A549 (cell line): ENCODE data around the gene RFX3. TPM values are rescaled to one million over a fixed set of nuclear protein-coding genes. Genes with fewer than 3 reads are reported as not detected.
A peak's percentile ranks its signal among the peaks of the same experiment; 100 is the strongest.

ENCODE experiments used
- ATAC-seq, 2 experiments: fragments of 200-7000 bp in 1 of 2; fragments of >200 bp in 1 of 2; cut with Nextera tagmentation in 1 of 2; cut with Tn5 transposase in 1 of 2; 3 replicates each; pipeline versions ENCODE4 v1.8.0 to v1.9.1; 2018 to 2020; ENCODE audit warnings: mild to moderate bottlenecking in 1 of 2, moderate library complexity in 1 of 2
- CTCF ChIA-PET: fragments of 300-600 bp; sonication (Branson Sonifier 250); formaldehyde crosslinking; extraction: SDS; loops from one replicate; lab custom pipeline; 2021; ENCODE audit warnings: antibody characterized with exemption, inconsistent platforms; lab: Yijun Ruan, JAX
- POLR2A ChIA-PET: fragments of 350-600 bp; formaldehyde crosslinking; extraction: SDS; loops from one replicate; lab custom pipeline; 2021; ENCODE audit warnings: antibody characterized with exemption, inconsistent platforms; lab: Yijun Ruan, JAX
- DNase-seq, 2 experiments: peaks; one replicate each; pipeline versions ENCODE4 v3.0.0 to v3.0.0-alpha.2; 2011 to 2016; ENCODE audit warnings: low read depth in 1 of 2, low spot score in 1 of 2
- FAIRE-seq: peaks from 2 replicates; lab custom pipeline; 2011; peaks lifted over from hg19 to GRCh38; lab: Jason Lieb, UNC
- H3K27ac ChIP-seq, 2 experiments: fragments of >200 bp; sonication (Bioruptor Twin); formaldehyde crosslinking; 3 replicates each; pipeline ENCODE4 v1.5.1; 2016 to 2017
- H3K4me1 ChIP-seq: fragments of >200 bp; sonication (Bioruptor Twin); formaldehyde crosslinking; 3 replicates; pipeline ENCODE4 v1.6.1; 2016
- H3K4me2 ChIP-seq: fragments of >200 bp; sonication (Bioruptor Twin); formaldehyde crosslinking; 3 replicates; pipeline ENCODE4 v1.6.1; 2016
- H3K4me3 ChIP-seq: fragments of >200 bp; sonication (Bioruptor Twin); formaldehyde crosslinking; 3 replicates; pipeline ENCODE4 v1.5.1; 2016
- H3K9me3 ChIP-seq: fragments of >200 bp; sonication (Bioruptor Twin); formaldehyde crosslinking; 3 replicates; pipeline ENCODE4 v1.6.1; 2016
- BCL3 ChIP-seq: fragments of >200 bp; sonication (Bioruptor Twin); formaldehyde crosslinking; IDR thresholded peaks from 3 replicates; pipeline ENCODE4 v1.6.1; 2016
- BHLHE40 ChIP-seq: IDR thresholded peaks from 2 replicates; pipeline ENCODE4 v1.6.1; 2012; ENCODE audit warnings: low read depth, low read length, inconsistent platforms
- CBX2 ChIP-seq: fragments of 200-600 bp; sonication (generic); IDR thresholded peaks from 2 replicates; pipeline ENCODE4 v1.6.1; 2016; ENCODE audit warnings: low read depth, mild to moderate bottlenecking, borderline replicate concordance
- CEBPB ChIP-seq, 2 experiments: fragments of >200 bp in 1 of 2; sonication (Bioruptor Twin) in 1 of 2; formaldehyde crosslinking in 1 of 2; IDR thresholded peaks; 2 replicates each; pipeline ENCODE4 v1.6.1; 2012 to 2016
- CTCF ChIP-seq: fragments of >200 bp; sonication (Bioruptor Twin); formaldehyde crosslinking; IDR thresholded peaks from 3 replicates; pipeline ENCODE4 v1.5.1; 2016
- EHMT2 ChIP-seq: fragments of 200-600 bp; sonication (generic); IDR thresholded peaks from 2 replicates; pipeline ENCODE4 v1.6.1; 2016; ENCODE audit warnings: antibody characterized with exemption, low read depth, mild to moderate bottlenecking, moderate library complexity
- EP300 ChIP-seq, 2 experiments: fragments of >200 bp; sonication (Bioruptor Twin); formaldehyde crosslinking; IDR thresholded peaks; 2 replicates in 1 of 2; 3 replicates in 1 of 2; pipeline ENCODE4 v1.6.1; 2016 to 2017
- ESRRA ChIP-seq: fragments of 150-350 bp; IDR thresholded peaks from 2 replicates; pipeline ENCODE4 v1.6.1; 2014; ENCODE audit warnings: mild to moderate bottlenecking, low read length, borderline replicate concordance
- FOSL2 ChIP-seq, 2 experiments: fragments of 450-650 bp in 1 of 2; fragments of >200 bp in 1 of 2; sonication (Bioruptor Twin) in 1 of 2; formaldehyde crosslinking; IDR thresholded peaks; 2 replicates each; pipeline versions ENCODE4 v1.5.0 to v1.6.1; 2016 to 2020; ENCODE audit warnings: mild to moderate bottlenecking in 1 of 2, moderate library complexity in 1 of 2
- FOXS1 ChIP-seq: fragments of 250-450 bp; sonication (Bioruptor Pico); IDR thresholded peaks from 2 replicates; pipeline ENCODE4 v1.5.0; 2020; ENCODE audit warnings: mild to moderate bottlenecking, moderate library complexity
- GATA3 ChIP-seq: IDR thresholded peaks from 2 replicates; pipeline ENCODE4 v1.6.1; 2012; ENCODE audit warnings: borderline replicate concordance
- HES2 ChIP-seq: fragments of >200 bp; sonication (Bioruptor Twin); formaldehyde crosslinking; IDR thresholded peaks from 2 replicates; pipeline ENCODE4 v1.6.1; 2016
- HEYL ChIP-seq: fragments of 250-450 bp; sonication (Bioruptor Pico); IDR thresholded peaks from 2 replicates; pipeline ENCODE4 v1.8.0; 2021; ENCODE audit warnings: mild to moderate bottlenecking, moderate library complexity
- HOXB13 ChIP-seq: fragments of 250-450 bp; sonication (Bioruptor Pico); IDR thresholded peaks from 2 replicates; pipeline ENCODE4 v1.5.0; 2020; ENCODE audit warnings: low read depth, mild to moderate bottlenecking, moderate library complexity
- HOXB5 ChIP-seq: fragments of 250-450 bp; sonication (Bioruptor Pico); IDR thresholded peaks from 2 replicates; pipeline ENCODE4 v1.5.0; 2020; ENCODE audit warnings: mild to moderate bottlenecking, moderate library complexity
- MAFK ChIP-seq: fragments of 450-650 bp; IDR thresholded peaks from 2 replicates; pipeline ENCODE4 v1.6.1; 2014; ENCODE audit not compliant: partially characterized antibody
- MAZ ChIP-seq: fragments of 150-350 bp; IDR thresholded peaks from 2 replicates; pipeline ENCODE4 v1.6.1; 2014; ENCODE audit warnings: antibody characterized with exemption, low read depth, low read length, borderline replicate concordance
- NR3C1 ChIP-seq: fragments of >200 bp; sonication (Bioruptor Twin); formaldehyde crosslinking; IDR thresholded peaks from 3 replicates; pipeline ENCODE4 v1.6.1; 2017
- RAD21 ChIP-seq, 2 experiments: fragments of >200 bp in 1 of 2; sonication (Bioruptor Twin) in 1 of 2; formaldehyde crosslinking in 1 of 2; IDR thresholded peaks in 1 of 2; conservative IDR thresholded peaks in 1 of 2; 2 replicates in 1 of 2; 3 replicates in 1 of 2; pipeline ENCODE4 v1.6.1; 2012 to 2018; ENCODE audit warnings: inconsistent platforms in 1 of 2
- RCOR1 ChIP-seq: fragments of 150-350 bp; IDR thresholded peaks from 2 replicates; pipeline ENCODE4 v1.6.1; 2014; ENCODE audit warnings: antibody characterized with exemption, low read length, low read depth
- RFX5 ChIP-seq: fragments of 450-650 bp; IDR thresholded peaks from 2 replicates; pipeline ENCODE4 v1.7.1; 2014; ENCODE audit warnings: antibody characterized with exemption, mild to moderate bottlenecking, moderate library complexity
- SMC3 ChIP-seq: fragments of >200 bp; sonication (Bioruptor Twin); formaldehyde crosslinking; IDR thresholded peaks from 3 replicates; pipeline ENCODE4 v1.6.1; 2018; ENCODE audit warnings: inconsistent platforms
- SREBF2 ChIP-seq: fragments of 450-650 bp; IDR thresholded peaks from 2 replicates; pipeline ENCODE4 v1.6.1; 2014; ENCODE audit warnings: mild to moderate bottlenecking, moderate library complexity
- USF2 ChIP-seq: fragments of 450-650 bp; IDR thresholded peaks from 2 replicates; pipeline ENCODE4 v1.6.1; 2014; ENCODE audit warnings: antibody characterized with exemption
- ZC3H11A ChIP-seq: fragments of 450-650 bp; IDR thresholded peaks from 2 replicates; pipeline ENCODE4 v1.6.1; 2014; ENCODE audit warnings: antibody characterized with exemption, mild to moderate bottlenecking
- ZFP36 ChIP-seq: fragments of 450-650 bp; IDR thresholded peaks from 2 replicates; pipeline ENCODE4 v1.6.1; 2014; ENCODE audit warnings: borderline replicate concordance; ENCODE audit not compliant: partially characterized antibody
- WGBS: methylation state at CpG from one replicate; pipeline ENCODE4 v1.1.6; 2017; ENCODE audit errors: missing lambda C conversion rate; 5-methylcytosine and 5-hydroxymethylcytosine counted together
- polyA plus RNA-seq, 4 experiments: library from polyadenylated mRNA; depleted of rRNA in 3 of 4; stranded (reverse); fragments of >200 nt; fragmentation: RNase III in 1 of 4; extraction: RNeasy Plus Mini Kit Qiagen cat#74134 plus additional on column Dnase treatment in 1 of 4; gene quantifications; 2 replicates in 3 of 4; 3 replicates in 1 of 4; pipeline ENCODE4 v1.2.3, GENCODE V29; 2011 to 2017

Gene RFX3
- polyA plus RNA-seq, 2 of the 4 experiments (the other 2 are of a cell fraction): 1.3 to 7.9 TPM

GRCh38 chr9:3361689-3362392, 164.0 kb downstream of the RFX3 start:
- TF ChIP-seq EHMT2 (no peak), FOXS1 (CRISPR knock-in tag) (no peak), HOXB5 (CRISPR knock-in tag) (no peak), RCOR1 (no peak), GATA3 (no peak), CEBPB (IDR thresholded peaks at IDR 0.05) (no peak), ZC3H11A (no peak), BHLHE40 (no peak)
- TF ChIP-seq, all 56 proteins: peak for 0
- no peak for DNase-seq
- Histone ChIP-seq H3K4me2 (no peak overlapping the region), H3K9me3 (no peaks in the 10 kb centered on the region), H3K27ac (no peak overlapping the region), H3K4me3 (no peak overlapping the region), H3K4me1 (peaks cover 12% of the 10 kb centered on the region)
- ATAC-seq: no peak
- POLR2A ChIA-PET: no interaction called here
- 91% methylated on average over 2 of the region's 2 CpGs for WGBS
- CTCF ChIA-PET: no interaction called here
- no peak for FAIRE-seq

- Histone ChIP-seq H3K9me3 (no peaks in the 10 kb centered on the region), H3K27ac (no peak overlapping the region), H3K4me1 (peaks cover 12% of the 10 kb centered on the region), H3K4me3 (no peak overlapping the region), H3K4me2 (no peak overlapping the region)
- POLR2A ChIA-PET: no interaction called here
- CTCF ChIA-PET: no interaction called here
- TF ChIP-seq SMC3 (no peak), FOSL2 (IDR thresholded peaks at IDR 0.05) (no peak), FOSL2 (CRISPR knock-in tag; IDR thresholded peaks at IDR 0.05) (no peak), GATA3 (no peak), NR3C1 (no peak), RFX5 (no peak), HEYL (CRISPR knock-in tag) (no peak), SREBF2 (no peak), CBX2 (no peak), EP300 (IDR thresholded peaks at IDR 0.05) (no peak), BHLHE40 (no peak), ESRRA (no peak), RCOR1 (no peak), BCL3 (no peak), RAD21 (conservative IDR thresholded peaks at IDR 0.05 in 1 of 2, IDR thresholded peaks at IDR 0.05 in 1 of 2) (no peak)
- no peak for FAIRE-seq
- no peak for ATAC-seq
- WGBS: 90% methylated on average over 4 of the region's 4 CpGs
- no peak for DNase-seq
Observed at GRCh38 chr9:3361116-3361515, 164.7 kb downstream of the RFX3 start.

- ChIA-PET CTCF (no interaction called here), POLR2A (no interaction called here)
- FAIRE-seq: no peak
- DNase-seq: no peak
- Histone ChIP-seq H3K4me1 (peaks cover 12% of the 10 kb centered on the region), H3K4me3 (no peak overlapping the region), H3K27ac (no peak overlapping the region), H3K4me2 (peak overlapping the region; percentile 21; the same call in 2 of the 3 replicates), H3K9me3 (no peaks in the 10 kb centered on the region)
- TF ChIP-seq USF2 (no peak), HES2 (no peak), MAZ (no peak), MAFK (no peak), CTCF (no peak), HOXB13 (CRISPR knock-in tag) (no peak), RCOR1 (no peak), ZFP36 (no peak), EHMT2 (no peak), HEYL (CRISPR knock-in tag) (no peak), ZC3H11A (no peak), SMC3 (no peak)
- no peak for ATAC-seq
Observed at GRCh38 chr9:3360245-3360644, 165.6 kb downstream of the RFX3 start.
